ENCODE data around the gene VWA3B.

GRCh38 chr2:98242003-98242402 is 155.0 kb downstream of the VWA3B start:
- TF ChIP-seq CTCF (IDR thresholded peaks at IDR 0.05) = no peak
- TF ChIP-seq POLR2A (IDR thresholded peaks at IDR 0.05) = no peak

Measured in esophagus squamous epithelium (tissue), 4 donors.